Cardiac muscle cell (in vitro differentiated cells and primary cell): Measurements from ENCODE around the gene LRRC63. TPM values are rescaled to one million over a fixed set of nuclear protein-coding genes. Genes with fewer than 3 reads are reported as not detected.

Experiments
- DNase-seq, 2 donors: peaks; one replicate each; pipeline versions ENCODE4 v3.0.0 to v3.0.0-alpha.2; 2010 to 2017; ENCODE audit warnings: low read depth in 1 of 2, low spot score in 1 of 2
- H3K27ac ChIP-seq: fragments of 200-600 bp; sonication (generic); 2 replicates; pipeline ENCODE4 v1.5.1; 2016
- H3K27me3 ChIP-seq: fragments of 200-600 bp; sonication (generic); 2 replicates; pipeline ENCODE4 v1.6.0; 2016; ENCODE audit warnings: control low read depth
- H3K36me3 ChIP-seq: fragments of 200-600 bp; sonication (generic); 2 replicates; pipeline ENCODE4 v1.5.1; 2016; ENCODE audit warnings: control low read depth
- H3K4me1 ChIP-seq: fragments of 200-600 bp; sonication (generic); 2 replicates; pipeline ENCODE4 v1.8.1; 2017; ENCODE audit warnings: low read depth, mild to moderate bottlenecking, mixed run types
- H3K4me3 ChIP-seq: fragments of 200-600 bp; sonication (generic); 2 replicates; pipeline ENCODE4 v1.5.1; 2016; ENCODE audit warnings: mild to moderate bottlenecking
- H3K9me3 ChIP-seq: fragments of 200-600 bp; sonication (generic); 2 replicates; pipeline ENCODE4 v1.5.1; 2017; ENCODE audit warnings: low read depth, mild to moderate bottlenecking, control low read depth
- CTCF ChIP-seq: IDR thresholded peaks from 2 replicates; pipeline ENCODE4 v1.5.1; 2012; ENCODE audit warnings: low read depth, mild to moderate bottlenecking, low read length
- polyA plus RNA-seq: library from polyadenylated mRNA; unstranded; fragments of >200 nt; fragmentation: Nextera tagmentation; extraction: Ambion mirVana; gene quantifications from 2 replicates; pipeline ENCODE4 v1.2.1, GENCODE V29; 2016
- total RNA-seq: library from RNA; depleted of rRNA; stranded (reverse); fragments of >200 nt; gene quantifications from 2 replicates; pipeline ENCODE4 v1.2.3, GENCODE V29; 2016

LRRC63 gene
- total and polyA plus RNA-seq, 2 experiments from 2014 or later: 2.0 to 2.1 TPM

- H3K4me1 ChIP-seq: peaks cover 14% of the 10 kb centered on the region
- no peak overlapping the region for H3K4me3 ChIP-seq
- TF ChIP-seq CTCF: no peak
- H3K27ac ChIP-seq: no peak overlapping the region
- DNase-seq: no peak
- H3K9me3 ChIP-seq: no peaks in the 10 kb centered on the region
- no peaks in the 10 kb centered on the region for H3K36me3 ChIP-seq
- H3K27me3 ChIP-seq: no peaks in the 10 kb centered on the region
Observed at GRCh38 chr13:46182491-46182877, 29.2 kb upstream of the LRRC63 start.

GRCh38 chr13:46183018-46183946 lies 28.4 kb upstream of the LRRC63 start:
- Histone ChIP-seq H3K27me3 (no peaks in the 10 kb centered on the region), H3K4me3 (no peak overlapping the region), H3K36me3 (no peaks in the 10 kb centered on the region), H3K9me3 (no peaks in the 10 kb centered on the region), H3K27ac (no peak overlapping the region), H3K4me1 (peaks cover 14% of the 10 kb centered on the region)
- no peak for TF ChIP-seq CTCF
- DNase-seq: no peak

- peaks cover 13% of the 10 kb centered on the region for H3K4me1 ChIP-seq
- TF ChIP-seq CTCF: peak; percentile 57
- H3K9me3 ChIP-seq: no peaks in the 10 kb centered on the region
- H3K27ac ChIP-seq: no peak overlapping the region
- no peaks in the 10 kb centered on the region for H3K36me3 ChIP-seq
- no peak overlapping the region for H3K4me3 ChIP-seq
- DNase-seq: peak; percentile 28 to 35
- H3K27me3 ChIP-seq: no peaks in the 10 kb centered on the region
Observed at GRCh38 chr13:46184277-46184699, 27.4 kb upstream of the LRRC63 start.

- no peaks in the 10 kb centered on the region for H3K9me3 ChIP-seq
- peaks cover 2% of the 10 kb centered on the region for H3K4me1 ChIP-seq
- no peak overlapping the region for H3K4me3 ChIP-seq
- H3K27ac ChIP-seq: no peak overlapping the region
- no peak for DNase-seq
- H3K27me3 ChIP-seq: no peaks in the 10 kb centered on the region
- no peaks in the 10 kb centered on the region for H3K36me3 ChIP-seq
- no peak for TF ChIP-seq CTCF
Observed at GRCh38 chr13:46185634-46186033, 26.1 kb upstream of the LRRC63 start.

GRCh38 chr13:46192412-46192811 lies 19.3 kb upstream of the LRRC63 start:
- no peak for TF ChIP-seq CTCF

More at GRCh38 chr13:46192412-46192811, 19.3 kb upstream of the LRRC63 start:
- no peaks in the 10 kb centered on the region for H3K27me3 ChIP-seq
- H3K9me3 ChIP-seq: no peaks in the 10 kb centered on the region
- no peak for DNase-seq
- H3K27ac ChIP-seq: no peak overlapping the region
- H3K36me3 ChIP-seq: no peaks in the 10 kb centered on the region
- H3K4me1 ChIP-seq: no peaks in the 10 kb centered on the region
- H3K4me3 ChIP-seq: no peak overlapping the region
